Activated B cell treated with CpG ODN at 0.5 μM for 24 hours (primary cell): Measurements from ENCODE around the gene MCF2L2. TPM values are rescaled to one million over a fixed set of nuclear protein-coding genes. Genes with fewer than 3 reads are reported as not detected.

Experiments used
- ATAC-seq: fragments of 200-7000 bp; cut with Tn5 transposase; one replicate; pipeline ENCODE4 v1.10.0; 2021; ENCODE audit warnings: low read depth, mild to moderate bottlenecking, moderate library complexity
- CTCF ChIA-PET: fragments of 350-600 bp; sonication (Branson Sonifier 250); formaldehyde crosslinking; loops from one replicate; lab custom pipeline; 2021; ENCODE audit warnings: antibody characterized with exemption; lab: Charles Lee
- POLR2A ChIA-PET: fragments of 350-600 bp; sonication (Branson Sonifier 250); formaldehyde crosslinking; loops from one replicate; lab custom pipeline; 2021; ENCODE audit warnings: antibody characterized with exemption; lab: Charles Lee
- DNase-seq: peaks from one replicate; pipeline ENCODE4 v3.0.0; 2022
- H3K27ac Mint-ChIP-seq: one replicate; pipeline ENCODE4 v1.8.0; 2020; ENCODE audit warnings: mixed read lengths
- H3K27me3 Mint-ChIP-seq: one replicate; pipeline ENCODE4 v1.8.0; 2021; ENCODE audit warnings: mixed read lengths
- H3K36me3 Mint-ChIP-seq: one replicate; pipeline ENCODE4 v1.8.0; 2021; ENCODE audit warnings: low read depth, mixed read lengths
- H3K4me1 Mint-ChIP-seq: one replicate; pipeline ENCODE4 v1.8.0; 2021; ENCODE audit warnings: mixed read lengths
- H3K4me3 Mint-ChIP-seq: one replicate; pipeline ENCODE4 v1.8.0; 2020; ENCODE audit warnings: mild to moderate bottlenecking, mixed read lengths
- H3K9me3 Mint-ChIP-seq: one replicate; pipeline ENCODE4 v1.8.0; 2020; ENCODE audit warnings: mixed read lengths
- CTCF ChIP-seq: fragments of 200-600 bp; IDR thresholded peaks from one replicate; pipeline ENCODE4 v1.8.0; 2022; ENCODE audit warnings: antibody characterized with exemption, mild to moderate bottlenecking
- intact Hi-C: fragments of 100-400 bp; cut with micrococcal nuclease; formaldehyde crosslinking; loops from one replicate; pipeline ENCODE4 v1.15.1; 2024
- total RNA-seq: library from RNA; stranded (reverse); gene quantifications from 2 replicates; pipeline ENCODE4 v1.2.3, GENCODE V29; 2022

The MCF2L2 gene
- total RNA-seq, 1 donor from 2014 or later: 2.4 TPM

GRCh38 chr3:183269345-183269744 lies 159.1 kb downstream of the MCF2L2 start:
- Mint-ChIP-seq H3K27ac (no peak overlapping the region), H3K4me3 (no peak overlapping the region), H3K27me3 (peaks cover 9% of the 10 kb centered on the region), H3K36me3 (no peaks in the 10 kb centered on the region), H3K4me1 (no peaks in the 10 kb centered on the region), H3K9me3 (no peaks in the 10 kb centered on the region)
- TF ChIP-seq CTCF: no peak
- DNase-seq (no peak), ATAC-seq (no peak)
- ChIA-PET CTCF (no interaction called here), POLR2A (no interaction called here)
- intact Hi-C loops: no loop called here

- Mint-ChIP-seq H3K4me1 (no peaks in the 10 kb centered on the region), H3K27me3 (peaks cover 9% of the 10 kb centered on the region), H3K27ac (no peak overlapping the region), H3K36me3 (no peaks in the 10 kb centered on the region), H3K4me3 (no peak overlapping the region), H3K9me3 (no peaks in the 10 kb centered on the region)
- intact Hi-C loops: no loop called here
- ChIA-PET CTCF (no interaction called here), POLR2A (interaction anchor here (0.5 to 0.6 kb wide), 2 partner anchors 15 to 22 kb away, joined by 3 to 8 read pairs; partner anchors contain the start of gene B3GNT5)
- ATAC-seq (no peak), DNase-seq (no peak)
- TF ChIP-seq CTCF: no peak
Observed at GRCh38 chr3:183268366-183268765, 160.1 kb downstream of the MCF2L2 start.

- Mint-ChIP-seq H3K36me3 (no peaks in the 10 kb centered on the region), H3K4me1 (no peaks in the 10 kb centered on the region), H3K27me3 (peaks cover 9% of the 10 kb centered on the region), H3K27ac (no peak overlapping the region), H3K4me3 (no peak overlapping the region), H3K9me3 (no peaks in the 10 kb centered on the region)
- intact Hi-C loops: no loop called here
- no peak for TF ChIP-seq CTCF
- CTCF ChIA-PET: no interaction called here
- ATAC-seq (no peak), DNase-seq (no peak)
- POLR2A ChIA-PET: no interaction called here
Observed at GRCh38 chr3:183267140-183267539, 161.3 kb downstream of the MCF2L2 start.

GRCh38 chr3:183266454-183266853 lies 162.0 kb downstream of the MCF2L2 start:
- Mint-ChIP-seq H3K4me1 (no peaks in the 10 kb centered on the region), H3K36me3 (no peaks in the 10 kb centered on the region), H3K27ac (no peak overlapping the region), H3K4me3 (no peak overlapping the region), H3K9me3 (no peaks in the 10 kb centered on the region), H3K27me3 (peaks cover 9% of the 10 kb centered on the region)
- ATAC-seq (no peak), DNase-seq (no peak)
- no peak for TF ChIP-seq CTCF
- intact Hi-C loops: no loop called here
- POLR2A ChIA-PET: no interaction called here
- CTCF ChIA-PET: interaction anchor here (1.8 kb wide), 1 partner anchor 115 kb away, joined by 6 read pairs; no protein-coding TSS in a partner anchor

- peaks cover 3% of the 10 kb centered on the region for H3K4me1 Mint-ChIP-seq
- POLR2A ChIA-PET: no interaction called here
- no peak overlapping the region for H3K4me3 Mint-ChIP-seq
- intact Hi-C loops: no loop called here
- TF ChIP-seq CTCF: no peak
- H3K27me3 Mint-ChIP-seq: peaks cover 7% of the 10 kb centered on the region
- no peaks in the 10 kb centered on the region for H3K36me3 Mint-ChIP-seq
- no peak overlapping the region for H3K27ac Mint-ChIP-seq
- DNase-seq: no peak
- CTCF ChIA-PET: interaction anchor here (1.8 kb wide), 1 partner anchor 116 kb away, joined by 6 read pairs; no protein-coding TSS in a partner anchor
- ATAC-seq: no peak
- no peaks in the 10 kb centered on the region for H3K9me3 Mint-ChIP-seq
Observed at GRCh38 chr3:183265834-183266417, 162.5 kb downstream of the MCF2L2 start.
